H1 (cell line): ENCODE results near the gene HAPLN3. TPM values are rescaled to one million over a fixed set of nuclear protein-coding genes. Genes with fewer than 3 reads are reported as not detected.

Source experiments
- CTCF ChIA-PET: fragments of 300-600 bp; sonication (Branson Sonifier 250); formaldehyde crosslinking; loops from one replicate; lab custom pipeline; 2021; ENCODE audit not compliant: partially characterized antibody; lab: Charles Lee
- POLR2A ChIA-PET: fragments of 300-600 bp; sonication (Branson Sonifier 250); formaldehyde crosslinking; loops from one replicate; lab custom pipeline; 2021; ENCODE audit warnings: inconsistent platforms; ENCODE audit not compliant: partially characterized antibody; lab: Charles Lee
- DNase-seq, 2 experiments: peaks; one replicate each; pipeline versions ENCODE4 v3.0.0 to v3.0.0-alpha.2; 2010 to 2022; ENCODE audit warnings: low spot score in 2 of 2, low read depth in 1 of 2, mixed read lengths in 1 of 2
- FAIRE-seq: peaks from 2 replicates; lab custom pipeline; 2011; peaks lifted over from hg19 to GRCh38; lab: Jason Lieb, UNC
- H2AFZ ChIP-seq: 2 replicates; pipeline ENCODE4 v1.8.1; 2012; ENCODE audit warnings: low read length, inconsistent platforms
- H2AK5ac ChIP-seq: 2 replicates; pipeline ENCODE4 v1.6.1; 2013; ENCODE audit warnings: low read depth, low read length
- H2BK120ac ChIP-seq: replicated peaks from 2 replicates; pipeline ENCODE3; 2013; ENCODE audit warnings: low read depth, low read length, inconsistent platforms
- H2BK12ac ChIP-seq: 2 replicates; pipeline ENCODE4 v1.6.1; 2013; ENCODE audit warnings: low read depth, low read length
- H2BK15ac ChIP-seq: 2 replicates; pipeline ENCODE4 v1.6.1; 2013; ENCODE audit warnings: low read length
- H2BK20ac ChIP-seq: 2 replicates; pipeline ENCODE4 v1.6.1; 2013; ENCODE audit warnings: low read length
- H2BK5ac ChIP-seq: 2 replicates; pipeline ENCODE4 v1.6.1; 2013; ENCODE audit warnings: low read depth, low read length
- H3K14ac ChIP-seq: 2 replicates; pipeline ENCODE4 v1.6.1; 2013; ENCODE audit warnings: inconsistent platforms; ENCODE audit not compliant: insufficient read length
- H3K18ac ChIP-seq: 2 replicates; pipeline ENCODE4 v1.6.1; 2013; ENCODE audit warnings: low read length; ENCODE audit errors: extremely low read depth
- H3K23ac ChIP-seq: 2 replicates; pipeline ENCODE4 v1.6.1; 2013; ENCODE audit warnings: inconsistent platforms; ENCODE audit not compliant: insufficient read length
- H3K23me2 ChIP-seq: 2 replicates; pipeline ENCODE4 v1.6.1; 2013; ENCODE audit warnings: low read depth, low read length
- H3K27ac ChIP-seq: 2 replicates; pipeline ENCODE4 v1.6.1; 2011; ENCODE audit warnings: low read depth, low read length, inconsistent platforms
- H3K27me3 ChIP-seq, 4 experiments: replicated peaks in 1 of 4; 1 replicate in 1 of 4; 2 replicates in 3 of 4; pipeline versions ENCODE4 v1.6.1 to v1.8.1; 2011 to 2013; ENCODE audit warnings: low read length in 3 of 4, mild to moderate bottlenecking in 3 of 4, inconsistent platforms in 2 of 4, mixed read lengths in 2 of 4, moderate library complexity in 1 of 4; ENCODE audit not compliant: control insufficient read depth in 3 of 4, insufficient read depth in 3 of 4; ENCODE audit errors: extremely low read depth in 1 of 4
- H3K36me3 ChIP-seq, 4 experiments: 2 replicates each; pipeline versions ENCODE4 v1.6.1 to v1.8.1; 2011 to 2013; ENCODE audit warnings: mild to moderate bottlenecking in 4 of 4, low read length in 3 of 4, moderate library complexity in 2 of 4, control low read depth in 1 of 4, inconsistent platforms in 1 of 4; ENCODE audit not compliant: insufficient read depth in 4 of 4, control insufficient read depth in 2 of 4
- H3K4ac ChIP-seq: replicated peaks from 2 replicates; pipeline ENCODE3; 2013; ENCODE audit warnings: low read length, low read depth, mixed read lengths, inconsistent platforms; ENCODE audit not compliant: insufficient read length
- H3K4me1 ChIP-seq, 4 experiments: replicated peaks in 1 of 4; 1 replicate in 1 of 4; 2 replicates in 3 of 4; pipeline versions ENCODE4 v1.6.1 to v1.8.1; 2011 to 2013; ENCODE audit warnings: low read length in 3 of 4, inconsistent platforms in 2 of 4, mixed read lengths in 1 of 4; ENCODE audit not compliant: insufficient read depth in 4 of 4, control insufficient read depth in 3 of 4
- H3K4me2 ChIP-seq, 2 experiments: 2 replicates each; pipeline versions ENCODE4 v1.6.1 to v1.8.1; 2011 to 2013; ENCODE audit warnings: low read depth in 2 of 2, low read length in 2 of 2, control low read depth in 1 of 2, inconsistent platforms in 1 of 2, mild to moderate bottlenecking in 1 of 2; ENCODE audit not compliant: insufficient read depth in 1 of 2
- H3K4me3 ChIP-seq, 4 experiments: fragments of 200-600, 300-600 bp in 1 of 4; sonication (generic), shearing (Covaris generic), sonication (Bioruptor Twin) in 1 of 4; 2 replicates each; pipeline versions ENCODE4 v1.5.1 to v1.8.1; 2011 to 2016; ENCODE audit warnings: low read length in 4 of 4, low read depth in 3 of 4, control low read depth in 2 of 4, inconsistent platforms in 2 of 4, mild to moderate bottlenecking in 2 of 4, mixed read lengths in 1 of 4, moderate library complexity in 1 of 4; ENCODE audit not compliant: insufficient read depth in 2 of 4; ENCODE audit errors: extremely low read depth in 1 of 4
- H3K56ac ChIP-seq: replicated peaks from 2 replicates; pipeline ENCODE3; 2013; ENCODE audit warnings: low read depth, mild to moderate bottlenecking, mixed read lengths, low read length, inconsistent platforms; ENCODE audit not compliant: insufficient read length
- H3K79me1 ChIP-seq: 2 replicates; pipeline ENCODE4 v1.6.1; 2013; ENCODE audit warnings: low read depth, low read length, control low read depth
- H3K79me2 ChIP-seq, 2 experiments: 2 replicates each; pipeline versions ENCODE4 v1.6.1 to v1.8.1; 2012 to 2013; ENCODE audit warnings: low read length in 2 of 2, mild to moderate bottlenecking in 2 of 2, inconsistent platforms in 1 of 2; ENCODE audit not compliant: insufficient read depth in 2 of 2, control insufficient read depth in 1 of 2
- H3K9ac ChIP-seq, 4 experiments: replicated peaks in 1 of 4; 1 replicate in 1 of 4; 2 replicates in 3 of 4; pipeline versions ENCODE4 v1.6.1 to v1.8.1; 2011 to 2013; ENCODE audit warnings: low read depth in 3 of 4, low read length in 3 of 4, control low read depth in 2 of 4, mild to moderate bottlenecking in 2 of 4, moderate library complexity in 2 of 4, inconsistent platforms in 1 of 4; ENCODE audit errors: extremely low read depth in 1 of 4
- H3K9me3 ChIP-seq, 2 experiments: 2 replicates each; pipeline versions ENCODE4 v1.6.1 to v1.8.1; 2012 to 2013; ENCODE audit warnings: mild to moderate bottlenecking in 2 of 2, moderate library complexity in 2 of 2, control low read depth in 1 of 2, inconsistent platforms in 1 of 2, low read depth in 1 of 2, low read length in 1 of 2, mixed read lengths in 1 of 2; ENCODE audit not compliant: insufficient read depth in 2 of 2
- H4K20me1 ChIP-seq, 2 experiments: replicated peaks in 1 of 2; 2 replicates each; pipeline versions ENCODE3 to v1.8.1; 2011 to 2013; ENCODE audit warnings: inconsistent platforms in 2 of 2, low read length in 2 of 2, mild to moderate bottlenecking in 1 of 2; ENCODE audit not compliant: insufficient read depth in 2 of 2, control insufficient read depth in 1 of 2
- H4K5ac ChIP-seq: 2 replicates; pipeline ENCODE4 v1.6.1; 2013; ENCODE audit warnings: low read length, low read depth, mixed read lengths, inconsistent platforms; ENCODE audit not compliant: insufficient read length
- H4K8ac ChIP-seq: 2 replicates; pipeline ENCODE4 v1.8.0; 2013; ENCODE audit warnings: mild to moderate bottlenecking, moderate library complexity, low read length, inconsistent platforms; ENCODE audit not compliant: insufficient read depth; ENCODE audit errors: extremely low read depth
- H4K91ac ChIP-seq: replicated peaks from 2 replicates; pipeline ENCODE3; 2013; ENCODE audit warnings: low read length, mixed read lengths, inconsistent platforms; ENCODE audit not compliant: insufficient read length
- BRCA1 ChIP-seq: IDR thresholded peaks from 2 replicates; pipeline ENCODE4 v1.6.1; 2012; ENCODE audit warnings: low read depth, low read length, improper control_type of control experiment
- CBX5 ChIP-seq: fragments of 300-800, 300-1000 bp; sonication (generic); IDR thresholded peaks from 2 replicates; pipeline ENCODE4 v1.7.1; 2016; ENCODE audit warnings: antibody characterized with exemption, low read length, low read depth
- EP300 ChIP-seq, 2 experiments: IDR thresholded peaks; 1 replicate in 1 of 2; 2 replicates in 1 of 2; pipeline ENCODE4 v1.6.1; 2011 to 2012; ENCODE audit warnings: low read depth in 2 of 2, low read length in 2 of 2, mild to moderate bottlenecking in 2 of 2, borderline replicate concordance in 1 of 2, inconsistent platforms in 1 of 2, moderate library complexity in 1 of 2
- FOSL1 ChIP-seq: IDR thresholded peaks from 2 replicates; pipeline ENCODE4 v1.6.1; 2011; ENCODE audit warnings: mild to moderate bottlenecking, low read depth, low read length, moderate library complexity; ENCODE audit not compliant: insufficient read depth
- GTF2F1 ChIP-seq: IDR thresholded peaks from 2 replicates; pipeline ENCODE4 v1.6.1; 2012; ENCODE audit warnings: low read depth, low read length, improper control_type of control experiment, borderline replicate concordance
- POU5F1 ChIP-seq: IDR thresholded peaks from 2 replicates; pipeline ENCODE4 v1.6.1; 2011; ENCODE audit warnings: low read depth, mild to moderate bottlenecking, low read length, moderate library complexity
- RNF2 ChIP-seq: fragments of 200-900, 300-1000 bp; sonication (generic); IDR thresholded peaks from 2 replicates; pipeline ENCODE4 v1.7.1; 2016; ENCODE audit warnings: borderline replicate concordance, low read depth, mild to moderate bottlenecking, antibody characterized with exemption, low read length; ENCODE audit not compliant: poor library complexity, severe bottlenecking; ENCODE audit errors: missing control alignments
- SP1 ChIP-seq: IDR thresholded peaks from 2 replicates; pipeline ENCODE4 v1.6.1; 2011; ENCODE audit warnings: low read depth, low read length
- TAF7 ChIP-seq: optimal IDR thresholded peaks from 2 replicates; pipeline ENCODE3; 2011; ENCODE audit warnings: low read depth, mild to moderate bottlenecking, inconsistent platforms, low read length, moderate library complexity, borderline replicate concordance
- USF2 ChIP-seq: IDR thresholded peaks from 2 replicates; pipeline ENCODE4 v1.6.1; 2011; ENCODE audit warnings: low read length, improper control_type of control experiment
- YY1 ChIP-seq: IDR thresholded peaks from 2 replicates; pipeline ENCODE4 v1.6.1; 2011; ENCODE audit warnings: low read depth, mild to moderate bottlenecking, low read length
- WGBS, 2 experiments: shearing (Covaris generic) in 1 of 2; methylation state at CpG; one replicate each; pipeline versions ENCODE4 v1.1.6 to v1.1.7; 2013 to 2015; ENCODE audit warnings: low lambda C conversion rate in 2 of 2, mixed read lengths in 2 of 2, inconsistent platforms in 1 of 2, low coverage in 1 of 2, missing lambda C conversion rate in 1 of 2; ENCODE audit not compliant: insufficient replicate concordance in 2 of 2, insufficient coverage in 1 of 2, insufficient read length in 1 of 2; ENCODE audit errors: extremely low coverage in 1 of 2, missing lambda C conversion rate in 1 of 2; 5-methylcytosine and 5-hydroxymethylcytosine counted together
- polyA plus RNA-seq, 7 experiments: library from polyadenylated mRNA; depleted of rRNA in 3 of 7; stranded (reverse) in 5 of 7; unstranded in 2 of 7; fragments of >200 nt in 5 of 7; fragments of 200-250 nt in 2 of 7; gene quantifications; 1 replicate in 5 of 7; 2 replicates in 1 of 7; 4 replicates in 1 of 7; pipeline versions ENCODE4 v1.2.1 to v1.2.3, GENCODE V29; 2011 to 2013; ENCODE audit warnings: missing spikeins in 2 of 7, mixed read lengths in 2 of 7
- total RNA-seq: library from RNA; stranded (reverse); fragmentation: NEBNext Ultra II Directional; extraction: Animal tissue kit (Norgen Biotek cat#: 25700); gene quantifications from 2 replicates; pipeline ENCODE4 v1.2.1, GENCODE V29; 2021

HAPLN3 gene
- total and polyA plus RNA-seq, 2 of the 8 experiments (the other 6 are each of a cell fraction or from before 2014, with no cell fraction given): 76.2 to 79.7 TPM

- Histone ChIP-seq H3K18ac (no peak overlapping the region; the same call in 1 of the 2 replicates), H2BK12ac (no peak overlapping the region), H2BK120ac (no peak overlapping the region), H4K91ac (no peak overlapping the region), H3K23me2 (no peaks in the 10 kb centered on the region), H3K4ac (no peak overlapping the region), H2BK15ac (no peak overlapping the region), H3K56ac (no peak overlapping the region), H2BK20ac (no peak overlapping the region), H3K14ac (no peak overlapping the region), H2AK5ac (no peak overlapping the region), H3K79me2 (peaks cover 0 to 6% of the 10 kb centered on the region in 2 experiments; a peak in 3 of 4 replicates), H4K5ac (no peak overlapping the region), H3K36me3 (no peaks in the 10 kb centered on the region), H3K23ac (no peak overlapping the region), H3K4me1 (peaks cover 0 to 3% (median 0%) of the 10 kb centered on the region in 4 experiments; a peak in 2 of 7 replicates), H3K79me1 (no peaks in the 10 kb centered on the region), H3K9me3 (no peaks in the 10 kb centered on the region), H3K4me3 (no peak overlapping the region), H3K27me3 (no peaks in the 10 kb centered on the region; a peak in 1 of 7 replicates), H3K27ac (no peak overlapping the region), H2BK5ac (no peak overlapping the region), H3K4me2 (no peak overlapping the region), H4K8ac (no peak overlapping the region), H2AFZ (no peak overlapping the region), H4K20me1 (no peaks in the 10 kb centered on the region), H3K9ac (no peak overlapping the region)
- no peak for DNase-seq
- FAIRE-seq: no peak
- CTCF ChIA-PET: no interaction called here
- 98% methylated on average over 5 of the region's 5 CpGs; no CpG with 5 or more reads in 1 of the 2 experiments for WGBS, 2 experiments
- TF ChIP-seq RNF2 (no peak), EP300 (IDR thresholded peaks at IDR 0.05; ENCODE audit: borderline replicate concordance in 1 of 2, low read depth in 2 of 2, low read length in 2 of 2) (no peak), FOSL1 (no peak), POU5F1 (no peak), YY1 (no peak), GTF2F1 (no peak), USF2 (no peak), BRCA1 (no peak), TAF7 (no peak), SP1 (no peak), CBX5 (no peak)
- POLR2A ChIA-PET: no interaction called here
These were observed 22.4 kb upstream of the HAPLN3 start for GRCh38 chr15:88917760-88918159.
